Breast epithelium (tissue), 4 donors: ENCODE measurements around the gene ACOX2. TPM values are rescaled to one million over a fixed set of nuclear protein-coding genes. Genes with fewer than 3 reads are reported as not detected.
"Not testable (repeated sequence)": the region's sequence is repeated elsewhere in the genome, so short reads cannot be mapped to it uniquely, and the experiment has no call there.

Experiments used
- DNase-seq, 2 donors: peaks; one replicate each; pipeline ENCODE4 v3.0.0-alpha.2; 2019; ENCODE audit warnings: low spot score in 2 of 2
- H3K27ac ChIP-seq, 2 donors: fragments of 200-600 bp; sonication (generic) in 1 of 2; one replicate each; pipeline ENCODE4 v1.5.1; 2016 to 2019; ENCODE audit warnings: mild to moderate bottlenecking in 1 of 2
- H3K27me3 ChIP-seq, 2 donors: fragments of 200-600 bp; sonication (generic) in 1 of 2; one replicate each; pipeline versions ENCODE4 v1.5.1 to v1.6.0; 2017 to 2019; ENCODE audit warnings: control low read depth in 1 of 2, mild to moderate bottlenecking in 1 of 2
- H3K36me3 ChIP-seq: fragments of 200-600 bp; one replicate; pipeline ENCODE4 v1.5.1; 2019
- H3K4me1 ChIP-seq, 2 donors: fragments of 200-600 bp; sonication (generic); one replicate each; pipeline ENCODE4 v1.5.1; 2016 to 2019; ENCODE audit warnings: control low read depth in 1 of 2
- H3K4me3 ChIP-seq, 3 donors: fragments of 200-600 bp; sonication (generic); 1 replicate in 2 of 3; 2 replicates in 1 of 3; pipeline ENCODE4 v1.5.1; 2016 to 2019; ENCODE audit warnings: mild to moderate bottlenecking in 3 of 3, moderate library complexity in 2 of 3
- H3K9me3 ChIP-seq, 2 donors: fragments of 200-600 bp; sonication (generic) in 1 of 2; one replicate each; pipeline ENCODE4 v1.5.1; 2016 to 2019; ENCODE audit warnings: control low read depth in 1 of 2
- CTCF ChIP-seq, 3 donors: fragments of 450-650 bp; IDR thresholded peaks; one replicate each; pipeline ENCODE4 v1.5.1; 2016 to 2017; ENCODE audit warnings: antibody characterized with exemption in 3 of 3, mild to moderate bottlenecking in 3 of 3, moderate library complexity in 3 of 3
- POLR2A ChIP-seq: fragments of 450-650 bp; IDR thresholded peaks from one replicate; pipeline ENCODE4 v1.6.1; 2016; ENCODE audit warnings: antibody characterized with exemption, mild to moderate bottlenecking, moderate library complexity
- POLR2AphosphoS5 ChIP-seq, 3 donors: sonication (generic); formaldehyde crosslinking; IDR thresholded peaks; one replicate each; pipeline ENCODE4 v1.6.1; 2017; ENCODE audit warnings: antibody characterized with exemption in 3 of 3
- intact Hi-C: fragments of 100-400 bp; cut with DNase I; formaldehyde crosslinking; loops from one replicate; pipeline ENCODE4 v1.15.1; 2023; ENCODE audit warnings: low total_unique reads
- total RNA-seq, 3 donors: library from RNA; depleted of rRNA; stranded (reverse); fragments of >200 nt; gene quantifications; one replicate each; pipeline ENCODE4 v1.1.0, GENCODE V29; 2016

The ACOX2 gene
- total RNA-seq, 3 donors from 2014 or later, result 12.1 to 31.5 (median 17.6) TPM

DNA sequence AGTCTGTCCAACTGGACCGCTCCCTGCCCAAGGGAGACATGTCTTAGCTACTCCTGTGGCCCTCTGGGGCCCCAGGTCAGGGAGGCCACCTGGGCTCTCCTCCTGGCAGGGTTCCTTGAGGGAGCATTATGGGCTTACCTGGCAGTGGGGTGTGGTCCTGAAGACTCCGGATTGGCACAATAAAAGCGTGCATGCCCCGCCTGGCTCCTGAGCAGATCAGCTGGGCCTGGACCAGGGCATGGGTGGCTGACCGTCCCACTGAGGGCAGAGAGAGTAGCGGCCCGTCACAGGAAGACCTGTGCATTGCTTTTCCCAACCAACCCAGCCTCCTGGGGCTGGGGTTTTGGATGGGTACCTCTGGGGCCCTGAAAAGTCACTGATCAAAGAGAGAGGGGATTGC lies 5.4 kb downstream of the ACOX2 start:
- Histone ChIP-seq H3K36me3 (no peaks in the 10 kb centered on the region), H3K27me3 (no peaks in the 10 kb centered on the region), H3K27ac (no peak overlapping the region), H3K9me3 (no peaks in the 10 kb centered on the region), H3K4me3 (no peak overlapping the region), H3K4me1 (peaks cover 0 to 9% of the 10 kb centered on the region in 2 donors)
- intact Hi-C loops, result no loop called here
- TF ChIP-seq POLR2A (no peak), CTCF (IDR thresholded peaks at IDR 0.05) (no peak), POLR2AphosphoS5 (IDR thresholded peaks at IDR 0.05) (no peak)
- no peak for DNase-seq

DNA sequence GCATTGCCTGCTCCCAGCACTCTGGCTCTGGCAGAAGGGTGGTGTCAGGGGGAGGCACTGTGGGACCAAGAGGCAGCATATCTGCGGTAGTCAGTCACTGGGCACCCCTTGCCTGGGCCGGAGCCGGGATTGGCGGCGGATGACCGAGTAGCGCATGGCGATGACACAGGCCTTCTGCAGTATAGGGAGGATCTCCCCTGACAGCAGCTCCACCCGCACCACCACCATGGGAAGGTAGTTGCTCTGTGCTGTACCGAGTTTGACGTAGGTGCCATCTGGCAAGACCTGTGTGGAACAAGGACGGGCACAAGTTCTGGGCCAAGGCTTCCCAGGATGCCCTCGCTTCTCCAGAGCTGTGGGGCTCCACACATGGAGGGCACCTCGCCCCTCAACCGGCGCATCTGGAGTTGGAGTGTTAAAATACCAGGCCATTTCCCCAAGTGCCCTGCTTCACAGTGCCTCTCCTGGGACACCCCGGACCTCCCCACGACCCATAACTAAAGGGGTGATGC lies 6.6 kb downstream of the ACOX2 start:
- intact Hi-C loops, result no loop called here
- Histone ChIP-seq H3K36me3 (no peaks in the 10 kb centered on the region), H3K4me1 (peaks cover 0 to 3% of the 10 kb centered on the region in 2 donors), H3K27ac (no peak overlapping the region), H3K9me3 (no peaks in the 10 kb centered on the region), H3K27me3 (no peaks in the 10 kb centered on the region), H3K4me3 (no peak overlapping the region)
- no peak for DNase-seq
- no peak for TF ChIP-seq POLR2AphosphoS5 (IDR thresholded peaks at IDR 0.05)
- TF ChIP-seq POLR2A, result no peak
- TF ChIP-seq CTCF (IDR thresholded peaks at IDR 0.05), result no peak

GRCh38 chr3:58529516-58530353 lies 7.3 kb downstream of the ACOX2 start:
- no peak for DNase-seq
- intact Hi-C loops, result no loop called here
- Histone ChIP-seq H3K9me3 (no peaks in the 10 kb centered on the region), H3K4me1 (peaks cover 0 to 3% of the 10 kb centered on the region in 2 donors), H3K27me3 (no peaks in the 10 kb centered on the region), H3K36me3 (no peaks in the 10 kb centered on the region), H3K27ac (peak overlapping the region in 1 of 2 donors; percentile 41), H3K4me3 (no peak overlapping the region)
- TF ChIP-seq POLR2A (no peak), CTCF (IDR thresholded peaks at IDR 0.05) (no peak), POLR2AphosphoS5 (IDR thresholded peaks at IDR 0.05) (no peak)

- no peaks in the 10 kb centered on the region for H3K27me3 ChIP-seq
- H3K36me3 ChIP-seq, result no peaks in the 10 kb centered on the region
- no peak overlapping the region for H3K4me3 ChIP-seq
- peak overlapping the region; percentile 41 to 50 for H3K27ac ChIP-seq
- intact Hi-C loops, result no loop called here
- peak; percentile 76 to 79 for DNase-seq
- no peaks in the 10 kb centered on the region for H3K9me3 ChIP-seq
- TF ChIP-seq CTCF (IDR thresholded peaks at IDR 0.05) (no peak), POLR2AphosphoS5 (IDR thresholded peaks at IDR 0.05) (no peak), POLR2A (no peak)
- H3K4me1 ChIP-seq, result peaks cover 0 to 3% of the 10 kb centered on the region in 2 donors
Observed at GRCh38 chr3:58528629-58529028, 8.4 kb downstream of the ACOX2 start.

DNA sequence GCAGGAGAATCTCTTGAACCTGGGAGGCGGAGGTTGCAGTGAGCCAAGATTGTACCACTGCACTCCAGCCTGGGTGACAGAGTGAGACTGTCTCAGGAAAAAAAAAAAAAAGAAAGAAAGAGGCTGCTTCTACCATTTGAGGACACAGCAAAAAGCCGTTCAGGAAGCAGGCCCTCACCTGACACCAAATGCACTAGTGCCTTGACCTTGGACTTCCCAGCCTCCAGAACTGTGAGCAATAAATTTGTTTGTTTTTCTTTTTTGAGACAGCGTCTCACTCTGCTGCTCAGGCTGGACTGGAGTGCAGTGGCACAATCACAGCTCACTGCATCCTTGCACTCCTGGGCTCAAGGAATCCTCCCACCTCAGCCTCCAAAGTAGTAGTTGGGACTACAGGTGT lies 9.6 kb downstream of the ACOX2 start:
- DNase-seq, H3K27me3 ChIP-seq, intact Hi-C loops, H3K36me3 ChIP-seq, H3K9me3 ChIP-seq, H3K4me1 ChIP-seq, H3K4me3 ChIP-seq, H3K27ac ChIP-seq: not testable (repeated sequence)
